HepG2 (cell line): ENCODE measurements around the gene CD2AP. TPM values are rescaled to one million over a fixed set of nuclear protein-coding genes. Genes with fewer than 3 reads are reported as not detected.

Source experiments
- ARID5B ChIP-seq: IDR thresholded peaks from 2 replicates; pipeline ENCODE4 v1.4.0; 2020; ENCODE audit warnings: mild to moderate bottlenecking, missing genetic modification reagents
- HOMEZ ChIP-seq: IDR thresholded peaks from 2 replicates; pipeline ENCODE4 v1.6.1; 2016; ENCODE audit warnings: low read depth
- SIN3A ChIP-seq: IDR thresholded peaks from 2 replicates; pipeline ENCODE4 v1.6.1; 2011; ENCODE audit warnings: low read depth, mild to moderate bottlenecking, control low read depth, low read length, borderline replicate concordance
- TEAD3 ChIP-seq: optimal IDR thresholded peaks from 2 replicates; pipeline ENCODE3; 2016; ENCODE audit warnings: borderline replicate concordance
- THYN1 ChIP-seq: sonication (generic); formaldehyde crosslinking; IDR thresholded peaks from 2 replicates; pipeline ENCODE4 v1.8.1; 2023; ENCODE audit warnings: low read depth, mild to moderate bottlenecking, moderate library complexity, missing genetic modification reagents, borderline replicate concordance
- ZNF878 ChIP-seq: sonication (generic); formaldehyde crosslinking; IDR thresholded peaks from 2 replicates; pipeline ENCODE4 v1.8.1; 2023; ENCODE audit warnings: mild to moderate bottlenecking, missing genetic modification reagents, moderate library complexity
- polyA plus RNA-seq, 8 experiments: library from polyadenylated mRNA; depleted of rRNA in 3 of 8; stranded (reverse) in 7 of 8; unstranded in 1 of 8; fragments of >200 nt; fragmentation: Illumina TruSeq in 4 of 8; extraction: Trizol in 4 of 8; gene quantifications; 2 replicates each; pipeline versions ENCODE4 v1.2.1 to v1.2.3, GENCODE V29; 2011 to 2016; ENCODE audit warnings: low read depth in 4 of 8, missing spikeins in 1 of 8, mixed read lengths in 1 of 8; ENCODE audit not compliant: insufficient read depth in 1 of 8
- total RNA-seq, 5 experiments: library from RNA; depleted of rRNA; stranded (reverse); fragments of >200 nt; fragmentation: Illumina TruSeq; extraction: Trizol; gene quantifications; 2 replicates each; pipeline ENCODE4 v1.2.3, GENCODE V29; 2016; ENCODE audit warnings: low read depth in 1 of 5
- TF ChIP-seq, protein P1 (sequence below): IDR thresholded peaks from 2 replicates; pipeline ENCODE4 v1.6.1; 2016; ENCODE audit warnings: mild to moderate bottlenecking

CD2AP gene
- total and polyA plus RNA-seq, 2 of the 13 experiments (the other 11 are each of a cell fraction or from before 2014, with no cell fraction given), result 8.6 to 31.9 TPM

GRCh38 chr6:47519279-47519678 is 41.7 kb downstream of the CD2AP start (continued):
- TF ChIP-seq, protein P1, sequence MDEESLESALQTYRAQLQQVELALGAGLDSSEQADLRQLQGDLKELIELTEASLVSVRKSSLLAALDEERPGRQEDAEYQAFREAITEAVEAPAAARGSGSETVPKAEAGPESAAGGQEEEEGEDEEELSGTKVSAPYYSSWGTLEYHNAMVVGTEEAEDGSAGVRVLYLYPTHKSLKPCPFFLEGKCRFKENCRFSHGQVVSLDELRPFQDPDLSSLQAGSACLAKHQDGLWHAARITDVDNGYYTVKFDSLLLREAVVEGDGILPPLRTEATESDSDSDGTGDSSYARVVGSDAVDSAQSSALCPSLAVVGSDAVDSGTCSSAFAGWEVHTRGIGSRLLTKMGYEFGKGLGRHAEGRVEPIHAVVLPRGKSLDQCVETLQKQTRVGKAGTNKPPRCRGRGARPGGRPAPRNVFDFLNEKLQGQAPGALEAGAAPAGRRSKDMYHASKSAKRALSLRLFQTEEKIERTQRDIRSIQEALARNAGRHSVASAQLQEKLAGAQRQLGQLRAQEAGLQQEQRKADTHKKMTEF (CRISPR knock-in tag), result peak; percentile 72
- TF ChIP-seq ARID5B (CRISPR knock-in tag) (peak; percentile 81), HOMEZ (CRISPR knock-in tag) (peak; percentile 65; the same call in 1 of the 2 replicates), SIN3A (no peak), TEAD3 (peak; percentile 73), ZNF878 (CRISPR knock-in tag) (no peak), THYN1 (no peak)
